GM19035 (cell line): ENCODE data around the gene TRMO.

Experiments used
- ATAC-seq: cut with Tn5 transposase; IDR thresholded peaks from one replicate; pipeline ENCODE4 v1.9.1; 2021; ENCODE audit not compliant: unreplicated experiment

The TRMO gene

DNA sequence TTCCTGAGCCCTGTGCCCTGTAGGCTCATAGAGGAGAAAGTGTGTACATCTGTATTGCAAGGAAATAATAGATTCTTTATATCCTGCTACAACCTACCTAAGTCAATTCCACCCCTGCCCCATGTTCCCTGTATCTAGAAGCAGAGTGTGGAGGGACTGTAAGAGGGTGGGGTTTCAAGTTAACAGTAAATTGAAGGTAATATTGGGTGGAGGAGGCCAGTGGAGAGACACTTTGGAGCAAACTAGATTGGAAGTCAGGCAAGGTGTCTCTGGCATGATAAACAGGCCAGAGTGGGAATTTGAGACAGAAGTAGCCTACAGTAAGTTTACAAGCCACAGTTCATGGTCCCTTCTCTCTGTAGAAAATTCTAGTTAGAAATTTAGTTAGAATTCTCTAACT, 17.9 kb upstream of the TRMO start:
- no peak for ATAC-seq

DNA sequence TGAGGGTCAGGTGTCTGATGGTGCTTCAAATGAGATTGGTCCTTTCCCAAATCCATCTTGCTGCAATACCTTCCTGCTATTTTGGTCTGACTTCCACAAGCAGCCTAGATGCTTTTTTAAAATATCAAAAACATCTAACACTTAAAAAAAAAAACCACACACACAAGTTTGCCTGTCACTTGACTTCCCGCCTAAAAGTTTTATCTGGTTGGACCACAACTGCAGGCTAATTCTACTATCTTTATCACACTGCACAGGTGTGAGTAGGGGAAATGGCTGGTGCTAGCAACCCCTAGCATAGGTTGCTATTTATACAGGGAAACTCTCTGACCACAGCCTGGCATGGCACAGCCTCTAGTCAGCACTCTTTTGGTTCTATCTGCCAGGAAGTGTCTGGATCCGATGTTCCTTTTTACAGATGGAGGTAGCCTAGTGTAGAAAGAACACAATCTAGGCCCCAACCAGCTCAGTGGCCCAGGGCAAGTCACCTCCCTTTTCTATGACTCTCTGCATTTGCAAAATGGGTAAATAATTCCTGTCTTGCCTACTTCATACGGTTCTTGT, 15.9 kb upstream of the TRMO start, which contains the start of gene HEMGN:
TSS of gene HEMGN (minus strand) at position 92 of the 564 bp plus-strand sequence. CDS start at position 56, 36 bp downstream.
- ATAC-seq = no peak

DNA sequence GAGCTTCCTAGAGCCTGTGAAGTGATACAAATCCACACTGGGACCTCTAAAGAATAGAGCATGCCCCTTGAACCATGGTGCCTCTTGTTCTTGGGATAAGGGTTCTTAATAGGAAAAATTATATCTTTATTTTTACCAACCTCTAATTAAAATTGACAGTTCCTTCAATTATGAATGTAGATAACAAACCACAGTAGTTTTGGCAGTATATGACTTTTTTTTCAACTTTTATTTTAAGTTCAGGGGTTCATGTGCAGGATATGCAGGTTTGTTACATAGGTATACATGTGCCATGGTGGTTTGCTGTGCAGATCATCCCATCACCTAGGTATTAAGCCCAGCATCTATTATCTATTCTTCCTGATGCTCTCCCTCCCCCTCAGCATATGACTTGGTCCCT, 14.7 kb upstream of the TRMO start:
- no peak for ATAC-seq

DNA sequence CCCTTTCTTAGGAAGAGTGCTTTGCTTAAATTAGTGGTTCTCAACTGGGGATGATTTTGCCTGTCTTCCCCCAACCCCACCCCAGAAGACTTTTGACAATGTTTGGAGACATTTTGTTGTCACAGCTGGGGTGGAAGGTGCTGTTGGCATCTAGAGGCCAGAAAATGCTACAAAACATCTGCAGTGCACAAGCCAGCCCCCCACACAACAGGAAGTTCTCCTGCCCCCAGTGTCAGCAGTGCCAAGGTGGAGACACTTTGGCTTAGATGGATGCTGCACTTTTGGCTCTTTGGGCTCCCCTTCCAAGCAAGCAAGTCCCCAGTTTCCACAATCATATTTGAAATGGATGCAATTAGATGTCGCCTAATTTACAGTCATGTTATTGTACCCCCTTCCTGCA, 13.0 kb upstream of the TRMO start:
- ATAC-seq = no peak

DNA sequence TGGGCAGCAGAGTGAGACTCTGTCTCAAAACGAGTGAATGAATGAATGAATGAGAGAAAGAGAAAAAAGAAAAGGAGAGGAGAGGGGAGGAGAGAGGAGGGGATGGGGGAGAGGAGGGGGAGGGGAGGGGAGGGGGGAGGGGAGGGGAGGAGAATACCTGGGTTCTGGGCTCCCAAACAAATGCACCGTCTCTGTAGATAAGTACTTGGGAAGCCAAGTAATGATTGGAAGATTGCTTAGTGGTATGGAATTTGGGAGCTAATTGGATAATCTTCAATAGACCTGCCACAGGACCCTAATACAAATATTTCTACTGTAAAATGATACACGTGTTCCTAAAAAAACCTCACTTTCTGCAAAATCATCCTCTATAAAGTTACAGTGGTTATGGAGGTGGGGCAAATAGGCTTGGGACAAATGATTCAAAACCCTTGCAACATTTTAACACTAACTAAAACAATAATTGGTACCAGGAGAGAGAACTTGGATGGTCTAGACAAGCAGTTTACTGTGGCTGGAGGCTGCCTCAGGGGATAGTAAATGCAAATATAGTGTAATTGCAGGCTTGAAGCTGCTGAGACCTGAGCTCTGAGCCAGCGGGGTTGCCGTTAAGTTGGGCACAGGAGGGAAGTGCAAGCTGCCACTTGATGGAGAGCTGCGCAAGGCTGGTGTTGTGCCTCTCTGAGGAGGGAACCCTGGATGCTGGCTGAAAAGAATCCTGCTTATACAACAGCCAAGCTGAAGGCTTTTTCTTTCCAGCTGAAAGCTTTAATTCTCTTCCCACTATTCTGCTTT, 12.2 kb upstream of the TRMO start:
- no peak for ATAC-seq

DNA sequence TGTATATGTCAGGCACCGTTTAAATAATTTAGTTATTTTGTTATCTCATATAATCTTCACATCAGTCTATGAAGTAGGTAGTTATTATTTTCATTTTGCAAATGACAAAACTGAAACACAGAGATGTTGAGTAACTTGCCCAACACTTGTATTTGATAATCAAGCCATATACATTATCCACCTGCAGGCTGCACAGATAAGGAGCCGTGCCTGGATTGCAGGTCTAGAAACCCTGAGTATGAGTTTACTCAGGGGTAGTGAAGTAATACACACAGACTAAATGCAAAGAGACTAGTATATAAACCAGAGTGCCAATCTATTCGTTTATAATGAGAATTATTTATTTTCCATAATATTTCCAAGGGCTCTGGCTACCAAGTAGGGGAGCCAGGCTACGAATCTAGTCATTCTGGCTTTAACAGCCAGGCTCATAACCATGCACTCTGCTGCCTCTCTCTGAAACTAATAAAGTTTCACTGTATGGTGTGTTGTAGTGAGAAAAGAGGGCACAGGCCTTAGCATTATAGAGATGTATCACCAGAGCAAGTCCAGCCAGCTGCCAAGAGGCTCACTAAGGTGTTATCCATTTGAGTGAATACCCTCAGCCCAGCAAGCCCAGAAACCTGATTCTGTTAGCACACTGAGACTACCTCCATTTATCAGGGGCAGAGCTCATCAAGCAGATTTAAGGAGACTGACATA, 11.1 kb upstream of the TRMO start:
- ATAC-seq = no peak

DNA sequence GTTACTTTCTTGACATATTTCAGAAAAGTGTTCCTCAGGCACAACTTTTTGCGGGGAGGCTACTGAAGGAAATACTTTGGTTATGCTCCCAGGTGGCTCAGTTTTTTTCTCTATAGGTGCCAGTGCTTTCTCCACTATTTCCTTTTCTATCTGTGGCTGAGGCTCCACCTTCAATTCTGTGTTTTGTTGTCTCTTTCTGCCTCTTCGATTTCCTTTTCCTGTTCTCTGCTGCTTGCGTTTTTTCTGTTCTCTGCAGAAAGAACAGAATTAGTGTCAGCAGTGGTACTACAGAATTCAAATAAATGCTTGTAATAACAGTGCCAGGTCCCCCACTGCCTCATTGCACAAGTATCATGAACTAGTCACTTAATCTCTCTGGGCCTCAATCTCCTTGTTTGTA, 8.7 kb upstream of the TRMO start:
- ATAC-seq = no peak

DNA sequence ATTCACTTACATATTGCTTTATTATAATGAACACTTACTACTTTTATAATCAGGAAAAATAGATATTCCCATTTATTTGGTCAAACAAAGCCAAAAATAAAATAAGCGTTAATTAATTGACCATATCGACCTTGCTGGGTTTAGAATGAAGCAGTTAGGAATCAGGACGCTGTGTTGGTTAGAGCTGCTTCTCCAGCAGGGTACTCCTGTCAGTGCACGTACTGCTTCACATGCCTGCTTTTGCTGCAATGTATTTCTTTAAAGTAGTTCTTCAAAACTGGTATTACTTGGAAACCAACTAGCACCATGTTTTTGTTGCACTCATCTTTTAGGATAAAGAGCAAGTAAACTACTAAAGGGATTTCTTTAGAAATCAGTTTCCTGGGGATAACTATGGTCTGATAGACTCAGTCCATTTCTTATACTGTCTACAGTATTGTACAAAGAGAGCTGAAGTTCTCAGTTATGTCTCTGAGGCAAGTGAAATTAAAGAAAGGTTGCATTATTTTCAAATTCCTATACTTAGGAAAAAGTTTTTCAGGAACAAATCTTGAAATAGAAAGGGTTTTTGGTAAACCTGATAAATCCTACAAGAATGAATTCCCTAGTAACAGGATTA, 6.8 kb upstream of the TRMO start:
- no peak for ATAC-seq

DNA sequence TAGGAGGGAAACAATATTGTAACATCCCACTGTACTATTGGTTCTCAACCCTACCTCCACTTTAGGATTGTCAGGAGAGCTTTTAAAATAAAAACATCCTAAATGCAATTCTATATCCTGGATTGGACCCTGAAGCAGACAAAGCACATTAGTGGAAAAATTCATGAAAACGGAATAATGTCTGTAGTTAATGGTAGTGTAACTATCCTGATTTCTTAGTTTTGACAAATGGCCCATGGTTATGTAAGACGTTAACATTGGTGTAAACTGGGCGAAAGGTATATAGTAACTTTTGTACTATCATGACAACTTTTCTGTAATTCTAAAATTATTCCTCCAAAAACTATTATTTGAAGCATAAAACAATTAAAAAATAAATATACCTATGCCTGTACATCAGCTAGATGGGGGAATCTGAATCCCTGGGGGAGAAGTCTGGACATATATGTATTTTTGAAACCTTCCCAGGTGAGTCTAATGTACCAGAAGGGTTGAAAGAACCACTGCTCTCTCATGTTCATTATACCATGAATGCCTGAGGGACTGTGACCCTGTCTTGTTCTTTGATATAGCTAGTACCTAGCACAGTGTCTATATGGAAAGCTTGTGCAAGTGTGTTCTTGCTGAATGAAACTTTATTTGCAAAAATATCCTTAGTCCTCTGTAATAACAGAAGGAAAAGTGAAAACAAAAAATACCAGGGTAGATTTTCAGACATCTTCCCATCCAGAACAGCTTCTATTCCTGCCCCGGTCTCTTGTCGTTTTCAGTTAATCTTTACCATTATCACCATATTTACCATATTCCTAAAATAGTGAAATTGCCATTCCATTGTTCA, 3.4 kb upstream of the TRMO start:
- no peak for ATAC-seq

DNA sequence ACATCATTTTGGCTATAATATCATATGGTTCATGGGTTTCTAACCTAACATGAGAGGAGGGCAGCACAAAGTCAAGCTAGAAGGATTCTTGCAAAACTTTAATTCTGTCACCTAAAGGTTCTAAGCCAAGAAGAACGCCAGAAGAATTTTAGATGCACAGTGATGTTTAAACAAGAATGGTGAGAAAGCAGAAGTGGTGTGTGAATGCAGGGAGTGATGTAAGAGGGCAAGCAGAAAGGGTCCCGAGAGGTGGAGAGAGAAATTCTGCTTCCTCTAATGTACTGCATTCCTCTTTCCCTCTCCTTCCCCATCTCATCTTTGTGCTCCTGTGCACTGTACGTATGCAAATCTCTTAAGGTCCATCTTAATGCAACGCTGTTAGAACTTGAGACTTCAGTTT, 2.1 kb upstream of the TRMO start:
- ATAC-seq = no peak

DNA sequence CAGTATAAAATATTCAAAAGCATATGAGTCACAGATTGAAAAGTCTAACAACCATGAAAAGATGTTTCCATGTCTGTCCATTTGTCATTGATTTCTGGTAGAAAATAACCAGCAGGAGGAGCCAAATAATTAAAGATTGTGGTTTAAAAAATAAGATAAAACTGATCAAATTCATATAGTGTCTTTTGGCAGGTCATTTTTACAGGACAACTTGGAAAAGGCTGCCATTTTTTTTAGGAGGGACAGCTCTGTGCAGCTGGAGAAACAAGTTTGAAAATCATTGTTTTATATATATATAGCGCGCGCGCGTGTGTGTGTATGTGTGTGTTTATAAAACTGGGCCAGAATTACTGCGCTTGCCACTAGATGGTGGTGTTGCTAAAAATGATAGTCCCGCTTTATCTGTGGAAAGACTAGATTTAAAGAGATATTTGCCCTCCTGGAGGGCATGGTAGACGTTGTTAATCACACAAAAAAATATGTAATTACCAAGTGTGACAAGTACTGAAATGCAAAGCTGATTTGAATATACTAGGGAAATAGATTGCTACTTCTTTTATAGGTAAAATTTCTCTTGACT, 1.3 kb upstream of the TRMO start:
- peak; percentile 31 for ATAC-seq

DNA sequence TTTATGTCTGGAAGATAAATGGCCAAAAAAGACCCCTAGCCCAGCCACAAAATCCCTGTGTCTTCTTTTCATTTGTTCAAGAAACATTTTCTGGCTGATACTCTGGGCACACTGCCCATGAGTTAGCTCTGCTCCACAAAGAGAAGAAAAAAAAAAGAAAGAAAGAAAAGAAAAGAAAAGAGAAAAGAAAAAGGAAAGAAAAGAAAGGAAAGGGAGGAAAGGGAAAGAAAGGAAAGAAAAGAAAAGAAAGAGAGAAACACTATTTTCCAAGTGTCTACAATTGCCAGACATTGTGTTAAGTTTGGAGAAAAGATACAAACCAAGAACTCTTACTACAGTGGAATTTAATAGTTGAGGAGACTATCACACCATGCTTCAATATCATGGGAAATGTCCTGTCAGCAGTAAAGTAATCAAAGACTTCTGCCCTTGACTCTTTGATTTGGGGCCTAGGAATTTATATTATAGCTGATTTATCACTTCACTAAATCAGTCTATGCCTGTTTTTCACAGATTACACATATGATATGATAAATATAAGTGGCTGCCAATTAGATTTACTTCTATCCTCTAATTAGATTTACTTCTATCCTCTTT, 3.0 kb downstream of the TRMO start:
- ATAC-seq = no peak

DNA sequence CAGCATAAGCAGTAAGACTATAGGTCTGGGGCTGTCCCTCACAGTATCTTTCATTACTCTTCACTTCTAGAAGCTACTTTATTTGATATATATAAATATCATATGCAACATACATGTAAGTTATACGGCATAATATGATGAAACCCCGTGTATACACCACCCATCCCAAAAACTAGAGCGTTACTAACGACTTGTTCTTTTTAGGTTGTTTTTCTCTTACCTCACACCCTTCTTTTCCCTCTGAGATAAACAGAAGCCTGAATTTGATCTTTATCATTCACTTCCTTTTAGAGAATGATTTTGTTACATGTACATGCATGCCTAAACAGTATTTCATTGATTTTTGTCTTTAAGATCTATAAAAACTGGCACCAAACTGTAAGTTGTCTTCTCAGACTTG, 3.7 kb downstream of the TRMO start:
- no peak for ATAC-seq

DNA sequence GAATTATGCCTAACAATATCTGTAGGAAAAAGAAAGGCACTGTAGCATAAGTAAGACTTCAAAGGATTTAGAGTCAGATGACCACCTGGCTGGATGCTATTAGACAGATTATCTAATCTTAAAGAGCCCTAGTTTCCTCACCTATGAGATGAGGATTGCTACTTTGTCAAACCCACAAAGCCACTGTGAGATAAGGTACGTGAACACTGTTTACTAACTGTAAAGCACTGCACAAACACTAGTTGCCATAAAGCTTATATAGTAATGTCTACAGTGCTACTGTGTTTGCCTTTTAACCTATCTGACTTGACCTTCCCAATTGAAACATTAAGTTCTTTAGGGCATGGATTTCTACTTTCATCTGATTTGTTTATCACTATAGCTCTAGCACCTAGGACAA, 10.3 kb downstream of the TRMO start:
- no peak for ATAC-seq

DNA sequence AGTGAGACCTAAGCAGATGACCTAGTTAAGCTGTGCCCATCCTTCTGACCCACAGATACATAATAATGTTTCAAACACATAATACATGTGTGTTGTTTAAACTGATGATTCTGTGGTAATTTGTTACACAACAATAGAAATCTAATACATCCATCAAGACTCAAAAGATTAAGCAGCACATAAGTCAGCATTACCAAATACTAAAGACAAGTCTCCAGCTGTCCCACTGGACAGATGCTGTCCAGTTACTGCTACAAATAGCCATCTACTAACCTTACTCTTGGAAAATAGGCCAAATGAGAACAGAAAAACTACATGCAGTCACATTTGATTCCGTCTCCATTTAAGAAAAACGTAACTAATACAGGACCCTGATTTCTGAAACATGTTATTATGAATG, 10.8 kb downstream of the TRMO start:
- ATAC-seq = no peak

DNA sequence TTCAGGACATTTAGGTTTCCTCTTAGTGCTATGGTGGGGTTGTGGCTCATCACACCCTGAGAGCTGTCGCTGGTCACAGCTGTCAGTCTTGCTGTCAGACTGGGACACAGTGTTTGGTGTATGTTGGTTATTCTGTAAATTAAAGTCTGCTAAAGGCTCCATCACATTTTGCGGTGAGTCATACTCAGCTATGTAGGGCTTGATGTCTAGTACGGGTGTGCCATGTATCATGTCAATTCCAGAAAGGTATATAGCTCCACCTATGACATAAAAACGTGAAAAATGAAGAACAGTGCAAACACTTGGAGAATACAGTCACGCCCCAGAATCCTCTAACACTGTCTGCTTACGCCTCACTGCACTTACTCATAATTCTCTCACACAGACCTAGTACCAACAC, 11.9 kb downstream of the TRMO start:
- no peak for ATAC-seq

DNA sequence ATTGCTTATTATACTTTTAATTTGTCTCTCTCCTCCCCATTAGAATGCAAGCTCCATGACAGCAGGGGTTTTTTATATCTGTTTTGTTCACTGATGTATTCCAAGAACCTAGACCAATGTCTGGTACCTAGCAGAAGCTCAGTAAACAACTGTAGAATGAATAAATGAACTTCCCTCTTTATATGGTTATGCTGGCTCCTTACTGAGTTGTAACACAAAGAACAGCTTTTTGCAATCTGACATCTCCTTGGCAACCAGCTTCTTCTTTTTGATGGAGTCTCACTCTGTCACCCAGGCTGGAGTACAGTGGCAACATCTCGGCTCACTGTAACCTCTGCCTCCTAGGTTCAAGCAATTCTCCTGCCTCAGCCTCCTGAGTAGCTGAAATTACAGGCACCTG, 13.6 kb downstream of the TRMO start:
- no peak for ATAC-seq

DNA sequence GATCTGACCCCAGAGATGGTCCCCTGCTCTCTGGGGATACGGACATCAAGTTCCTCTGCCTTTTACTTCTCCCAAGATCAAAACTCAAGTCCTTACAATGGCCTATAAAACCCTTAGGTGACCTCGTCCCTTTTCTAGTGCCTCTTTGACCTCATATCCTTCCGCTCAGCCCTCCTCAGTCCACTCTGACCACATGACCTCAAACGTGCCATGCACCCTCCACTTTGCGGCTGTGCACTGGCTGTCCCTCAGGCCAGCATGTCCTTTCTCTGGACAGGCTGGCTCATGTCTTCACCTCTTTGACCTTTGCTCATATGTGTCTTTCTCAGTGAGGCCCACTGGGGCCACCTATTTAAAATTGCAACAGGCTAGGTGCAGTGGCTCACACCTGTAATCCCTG, 14.7 kb downstream of the TRMO start:
- no peak for ATAC-seq

DNA sequence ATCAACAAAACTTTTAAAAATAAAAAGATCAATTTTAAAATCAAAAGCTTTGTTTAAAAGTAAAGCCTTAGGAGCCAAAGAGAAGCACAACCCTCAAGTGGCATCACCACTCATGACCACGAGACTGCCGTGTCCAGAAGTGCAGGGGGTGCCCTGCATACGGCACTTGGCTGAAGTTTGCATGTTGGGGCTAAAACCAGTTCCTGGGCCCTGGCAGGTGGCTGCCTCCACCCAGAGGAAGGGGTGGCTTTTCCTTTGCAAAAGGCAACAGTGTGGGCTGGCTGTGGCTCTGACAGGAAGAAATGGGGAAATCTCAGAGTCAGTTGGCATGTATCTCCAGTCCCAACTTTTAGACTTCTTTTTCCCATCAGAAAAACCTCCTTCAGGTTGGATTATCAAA, 15.3 kb downstream of the TRMO start:
- no peak for ATAC-seq

DNA sequence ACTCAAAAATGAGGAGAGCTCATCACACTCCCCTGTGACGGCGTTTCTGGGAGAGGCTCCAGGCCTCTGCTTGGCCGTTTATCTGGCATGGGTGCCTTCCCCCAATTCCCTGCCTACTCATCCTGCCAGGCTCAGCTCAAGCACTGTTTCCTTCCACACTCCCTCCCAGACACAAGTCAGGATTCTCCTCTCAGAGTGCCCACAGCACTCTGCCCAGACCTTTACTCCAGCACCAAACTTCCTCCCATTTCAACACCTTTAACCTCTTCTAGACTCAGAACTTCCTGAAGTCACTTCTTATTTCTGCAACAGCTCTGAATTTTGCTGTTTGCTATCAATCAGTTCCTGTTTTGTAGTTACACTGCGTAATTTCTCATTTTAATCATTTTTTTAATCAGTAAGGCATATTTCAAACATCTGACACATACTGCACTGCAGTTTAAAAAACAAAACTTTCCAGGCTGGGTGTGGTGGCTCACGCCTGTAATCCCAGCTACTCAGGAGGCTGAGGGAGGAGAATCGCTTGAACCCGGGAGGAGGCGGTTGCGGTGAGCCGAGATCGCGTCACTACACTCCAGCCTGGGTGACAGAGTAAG, 16.0 kb downstream of the TRMO start:
- ATAC-seq = no peak
